Common myeloid progenitor, CD34-positive (primary cell): ENCODE data around the gene MAN2A2.

Experiments
- CTCF ChIA-PET: fragments of 350-600 bp; sonication (Branson Sonifier 250); formaldehyde crosslinking; loops from one replicate; lab custom pipeline; 2021; ENCODE audit warnings: antibody characterized with exemption; lab: Charles Lee
- POLR2A ChIA-PET: fragments of 350-600 bp; sonication (Branson Sonifier 250); formaldehyde crosslinking; loops from one replicate; lab custom pipeline; 2021; ENCODE audit warnings: antibody characterized with exemption; lab: Charles Lee
- DNase-seq, 3 donors: peaks; one replicate each; pipeline versions ENCODE4 v3.0.0 to v3.0.0-alpha.2; 2013
- H3K27ac ChIP-seq, 2 experiments: 1 replicate in 1 of 2; 2 replicates in 1 of 2; pipeline ENCODE4 v1.7.0; 2013; ENCODE audit warnings: inconsistent platforms in 2 of 2, low read length in 2 of 2, mild to moderate bottlenecking in 2 of 2, low read depth in 1 of 2, moderate library complexity in 1 of 2; ENCODE audit not compliant: severe bottlenecking in 2 of 2, insufficient read depth in 1 of 2, poor library complexity in 1 of 2
- H3K27me3 ChIP-seq, 5 experiments: replicated peaks in 2 of 5; 1 replicate in 3 of 5; 2 replicates in 2 of 5; pipeline versions ENCODE4 v1.6.1 to v1.7.0; 2013; ENCODE audit warnings: low read length in 4 of 5, mild to moderate bottlenecking in 2 of 5, moderate library complexity in 2 of 5, inconsistent platforms in 1 of 5; ENCODE audit not compliant: insufficient read depth in 5 of 5, control insufficient read depth in 4 of 5
- H3K36me3 ChIP-seq, 4 experiments: 1 replicate in 2 of 4; 2 replicates in 2 of 4; pipeline versions ENCODE4 v1.6.1 to v1.7.0; 2013; ENCODE audit warnings: low read length in 3 of 4, control low read depth in 1 of 4, mild to moderate bottlenecking in 1 of 4; ENCODE audit not compliant: control insufficient read depth in 4 of 4, insufficient read depth in 4 of 4
- H3K4me1 ChIP-seq, 4 experiments: 1 replicate in 3 of 4; 2 replicates in 1 of 4; pipeline versions ENCODE4 v1.6.1 to v1.7.1; 2013; ENCODE audit warnings: low read length in 3 of 4, mild to moderate bottlenecking in 3 of 4, control low read depth in 1 of 4, inconsistent platforms in 1 of 4, moderate library complexity in 1 of 4; ENCODE audit not compliant: control insufficient read depth in 4 of 4, insufficient read depth in 4 of 4; ENCODE audit errors: control extremely low read depth in 1 of 4
- H3K4me3 ChIP-seq, 7 experiments: 1 replicate in 4 of 7; 2 replicates in 3 of 7; pipeline versions ENCODE4 v1.5.1 to v1.7.0; 2013; ENCODE audit warnings: mild to moderate bottlenecking in 7 of 7, low read length in 6 of 7, moderate library complexity in 6 of 7, inconsistent platforms in 2 of 7, low read depth in 2 of 7, control low read depth in 1 of 7; ENCODE audit not compliant: insufficient read depth in 4 of 7, control insufficient read depth in 1 of 7; ENCODE audit errors: extremely low read depth in 1 of 7
- H3K9me3 ChIP-seq, 5 experiments: 1 replicate in 4 of 5; 2 replicates in 1 of 5; pipeline versions ENCODE4 v1.6.1 to v1.7.1; 2013; ENCODE audit warnings: low read length in 4 of 5, mild to moderate bottlenecking in 2 of 5, inconsistent platforms in 1 of 5, low read depth in 1 of 5, moderate library complexity in 1 of 5; ENCODE audit not compliant: control insufficient read depth in 4 of 5, insufficient read depth in 2 of 5; ENCODE audit errors: control extremely low read depth in 1 of 5
- WGBS: methylation state at CpG from one replicate; pipeline ENCODE4 v1.1.5; 2013; ENCODE audit not compliant: insufficient coverage; 5-methylcytosine and 5-hydroxymethylcytosine counted together

Gene MAN2A2

GRCh38 chr15:90866161-90866715, 36.9 kb upstream of the MAN2A2 start:
- 90% methylated on average over 14 of the region's 16 CpGs for WGBS
- no peaks in the 10 kb centered on the region for H3K9me3 ChIP-seq
- DNase-seq = no peak
- ChIA-PET CTCF (interaction anchor here (1.1 kb wide), 1 partner anchor 49 kb away, joined by 4 read pairs; no protein-coding TSS in a partner anchor), POLR2A (no interaction called here)
- H3K27ac ChIP-seq = no peak overlapping the region
- no peaks in the 10 kb centered on the region for H3K36me3 ChIP-seq
- H3K27me3 ChIP-seq = no peaks in the 10 kb centered on the region
- no peak overlapping the region for H3K4me3 ChIP-seq
- H3K4me1 ChIP-seq = peaks cover 15 to 33% (median 23%) of the 10 kb centered on the region in 4 experiments

GRCh38 chr15:90866800-90867199, 36.3 kb upstream of the MAN2A2 start:
- Histone ChIP-seq H3K36me3 (no peaks in the 10 kb centered on the region), H3K4me1 (peaks cover 15 to 33% (median 23%) of the 10 kb centered on the region in 4 experiments), H3K27ac (no peak overlapping the region), H3K4me3 (no peak overlapping the region), H3K9me3 (no peaks in the 10 kb centered on the region), H3K27me3 (no peaks in the 10 kb centered on the region)
- WGBS = no CpG with 5 or more reads among the region's 3 CpGs
- no peak for DNase-seq
- CTCF ChIA-PET = no interaction called here
- POLR2A ChIA-PET = no interaction called here

- CTCF ChIA-PET = interaction anchor here (0.9 to 2.4 kb wide), 9 partner anchors 10 to 225 kb away, joined by 3 to 5 read pairs (median 4); no protein-coding TSS in a partner anchor
- no peaks in the 10 kb centered on the region for H3K27me3 ChIP-seq
- H3K27ac ChIP-seq = peak within 1 kb of the TSS; percentile 20 to 89
- peaks cover 0 to 4% (median 0%) of the 10 kb centered on the region in 4 experiments for H3K36me3 ChIP-seq
- POLR2A ChIA-PET = interaction anchor here (0.8 to 2.2 kb wide), 2 partner anchors 38 to 726 kb away, joined by 5 read pairs; no protein-coding TSS in a partner anchor
- peaks cover 15 to 45% (median 36%) of the 10 kb centered on the region in 4 experiments for H3K4me1 ChIP-seq
- WGBS = 100% methylated on average over 4 of the region's 6 CpGs
- peak within 1 kb of the TSS in 2 of 7 experiments; percentile 6 to 76 for H3K4me3 ChIP-seq
- no peak for DNase-seq
- no peaks in the 10 kb centered on the region for H3K9me3 ChIP-seq
These were observed 34.8 kb upstream of the MAN2A2 start, which contains the start of gene FURIN for GRCh38 chr15:90868261-90868689. Gene FURIN (plus strand): TSS chr15:90868588. CDS start chr15:90875741, 7,153 bp downstream.

GRCh38 chr15:90869140-90869541, 34.0 kb upstream of the MAN2A2 start:
- POLR2A ChIA-PET = interaction anchor here (0.5 to 2.2 kb wide), 2 partner anchors 39 to 123 kb away, joined by 3 to 5 read pairs; no protein-coding TSS in a partner anchor
- H3K36me3 ChIP-seq = peaks cover 0 to 4% (median 0%) of the 10 kb centered on the region in 4 experiments
- H3K9me3 ChIP-seq = no peaks in the 10 kb centered on the region
- no peaks in the 10 kb centered on the region for H3K27me3 ChIP-seq
- peak in 1 of 3 donors; percentile 53 for DNase-seq
- H3K27ac ChIP-seq = peak overlapping the region; percentile 20 to 89
- peak overlapping the region in 2 of 7 experiments; percentile 6 to 76 for H3K4me3 ChIP-seq
- CTCF ChIA-PET = interaction anchor here (1.0 to 2.4 kb wide), 7 partner anchors 11 to 226 kb away, joined by 3 to 13 read pairs (median 4); partner anchors contain the start of gene FES
- H3K4me1 ChIP-seq = peaks cover 15 to 53% (median 45%) of the 10 kb centered on the region in 4 experiments

GRCh38 chr15:90869601-90870353, 33.3 kb upstream of the MAN2A2 start:
- ChIA-PET POLR2A (interaction anchor here (0.5 to 2.2 kb wide), 4 partner anchors 17 to 123 kb away, joined by 3 to 7 read pairs (median 6); no protein-coding TSS in a partner anchor), CTCF (interaction anchor here (0.6 to 2.4 kb wide), 8 partner anchors 16 to 152 kb away, joined by 3 to 13 read pairs (median 4); partner anchors contain the start of gene FES)
- WGBS = 17% methylated on average over 7 of the region's 9 CpGs
- no peaks in the 10 kb centered on the region for H3K9me3 ChIP-seq
- H3K4me1 ChIP-seq = peaks cover 15 to 59% (median 49%) of the 10 kb centered on the region in 4 experiments
- no peaks in the 10 kb centered on the region for H3K27me3 ChIP-seq
- peaks cover 0 to 4% (median 0%) of the 10 kb centered on the region in 4 experiments for H3K36me3 ChIP-seq
- peak; percentile 68 to 83 (median 71) for DNase-seq
- H3K4me3 ChIP-seq = peak overlapping the region in 4 of 7 experiments; percentile 6 to 90 (median 80)
- H3K27ac ChIP-seq = peak overlapping the region in 1 of 2 experiments; percentile 89

GRCh38 chr15:90870354-90871138, 32.6 kb upstream of the MAN2A2 start:
- peak in 1 of 3 donors; percentile 58 for DNase-seq
- H3K4me1 ChIP-seq = peaks cover 15 to 59% (median 49%) of the 10 kb centered on the region in 4 experiments
- WGBS = 33% methylated on average over 18 of the region's 19 CpGs
- H3K4me3 ChIP-seq = peak overlapping the region; percentile 61 to 90 (median 76)
- CTCF ChIA-PET = interaction anchor here (0.6 to 2.4 kb wide), 7 partner anchors 15 to 151 kb away, joined by 3 to 13 read pairs (median 5); partner anchors contain the start of gene FES
- peak overlapping the region; percentile 72 to 89 for H3K27ac ChIP-seq
- peaks cover 0 to 8% (median under 1%) of the 10 kb centered on the region in 4 experiments for H3K36me3 ChIP-seq
- POLR2A ChIA-PET = interaction anchor here (0.6 to 1.8 kb wide), 7 partner anchors 11 to 34 kb away, joined by 3 to 7 read pairs (median 5); partner anchors contain the start of gene FES
- no peaks in the 10 kb centered on the region for H3K27me3 ChIP-seq
- no peaks in the 10 kb centered on the region for H3K9me3 ChIP-seq
